Smooth muscle cell (in vitro differentiated cells): ENCODE measurements around the gene EEF1A2. TPM values are rescaled to one million over a fixed set of nuclear protein-coding genes. Genes with fewer than 3 reads are reported as not detected.
A peak's percentile ranks its signal among the peaks of the same experiment; 100 is the strongest.

Experiments used
- DNase-seq: peaks from one replicate; lab custom pipeline; 2025; ENCODE audit not compliant: unreplicated experiment; lab: John Stamatoyannopoulos, UW
- H2AFZ ChIP-seq: fragments of 200-600 bp; sonication (generic); 2 replicates; pipeline ENCODE4 v1.6.0; 2016; ENCODE audit warnings: antibody characterized with exemption, low read depth, mild to moderate bottlenecking
- H3F3A ChIP-seq: fragments of 200-600 bp; sonication (generic); 2 replicates; pipeline ENCODE4 v1.6.0; 2017; ENCODE audit warnings: antibody characterized with exemption, low read depth
- H3K27ac ChIP-seq: fragments of 200-600 bp; sonication (generic); 2 replicates; pipeline ENCODE4 v1.5.1; 2016; ENCODE audit warnings: low read depth, mild to moderate bottlenecking
- H3K27me3 ChIP-seq: fragments of 200-600 bp; sonication (generic); 2 replicates; pipeline ENCODE4 v1.6.1; 2016; ENCODE audit warnings: low read depth, mild to moderate bottlenecking
- H3K36me3 ChIP-seq: fragments of 200-600 bp; sonication (generic); 2 replicates; pipeline ENCODE4 v1.5.1; 2016; ENCODE audit warnings: low read depth
- H3K4me1 ChIP-seq: fragments of 200-600 bp; sonication (generic); 2 replicates; pipeline ENCODE4 v1.5.1; 2016; ENCODE audit warnings: low read depth
- H3K4me2 ChIP-seq: fragments of 200-600 bp; sonication (generic); 2 replicates; pipeline ENCODE4 v1.6.0; 2016; ENCODE audit warnings: mild to moderate bottlenecking
- H3K4me3 ChIP-seq: fragments of 200-600 bp; sonication (generic); 2 replicates; pipeline ENCODE4 v1.5.1; 2016; ENCODE audit warnings: mild to moderate bottlenecking
- H3K79me2 ChIP-seq: fragments of 200-600 bp; sonication (generic); 2 replicates; pipeline ENCODE4 v1.6.0; 2016; ENCODE audit warnings: low read depth, mild to moderate bottlenecking
- H3K9ac ChIP-seq: fragments of 200-600 bp; sonication (generic); 2 replicates; pipeline ENCODE4 v1.6.0; 2016; ENCODE audit warnings: low read depth
- H3K9me3 ChIP-seq: fragments of 200-600 bp; sonication (generic); replicated peaks from 2 replicates; pipeline ENCODE4 v1.5.1; 2016; ENCODE audit warnings: low read depth
- H4K20me1 ChIP-seq: fragments of 200-600 bp; sonication (generic); 2 replicates; pipeline ENCODE4 v1.6.0; 2016; ENCODE audit warnings: low read depth
- WGBS: methylation state at CpG from one replicate; pipeline ENCODE4 v1.1.7; 2016; ENCODE audit warnings: low lambda C conversion rate; 5-methylcytosine and 5-hydroxymethylcytosine counted together
- polyA plus RNA-seq: library from polyadenylated mRNA; unstranded; fragments of >200 nt; fragmentation: Nextera tagmentation; extraction: Ambion mirVana; gene quantifications from 2 replicates; pipeline ENCODE4 v1.2.1, GENCODE V29; 2016
- total RNA-seq: library from RNA; depleted of rRNA; stranded (reverse); fragments of >200 nt; gene quantifications from 2 replicates; pipeline ENCODE4 v1.2.3, GENCODE V29; 2014
- TF ChIP-seq, protein P1 (sequence below): fragments of 200-600 bp; sonication (generic); IDR thresholded peaks from 2 replicates; pipeline ENCODE4 v1.5.1; 2017; ENCODE audit warnings: borderline replicate concordance, mild to moderate bottlenecking, antibody characterized with exemption; ENCODE audit not compliant: insufficient read depth, poor library complexity, severe bottlenecking

The EEF1A2 gene
- 1.8 and 5.1 TPM in 2 replicates for total RNA-seq
- 2.1 and 7.7 TPM in 2 replicates for polyA plus RNA-seq

DNA sequence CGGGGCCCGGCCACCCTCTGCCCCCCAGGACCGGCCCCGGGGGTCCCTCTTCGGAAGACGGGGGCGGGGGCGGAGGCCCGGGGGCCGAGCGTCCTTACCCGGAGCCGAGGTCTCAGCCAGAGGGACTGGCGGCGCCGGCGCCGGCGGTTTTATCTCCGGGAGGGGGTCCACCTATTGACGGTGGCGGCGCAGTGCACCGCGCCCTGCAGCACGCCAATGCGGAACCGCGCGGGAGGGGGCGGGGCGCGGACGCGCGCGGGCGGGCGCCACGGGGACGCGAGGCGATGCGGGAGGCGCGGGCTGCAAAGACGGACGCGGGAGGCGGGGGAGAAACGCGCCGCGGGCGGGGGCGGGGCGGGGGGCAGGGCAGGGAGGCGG lies at the start of gene EEF1A2:
Gene EEF1A2, minus strand, starts transcription at position 124 of the 378 bp plus-strand sequence. CDS start 1,320 bp downstream, outside the sequence.
- Histone ChIP-seq H3K9ac (no peak within 1 kb of the TSS), H3K4me1 (peaks cover 3% of the 10 kb centered on the region), H3K27me3 (peaks cover 25% of the 10 kb centered on the region), H4K20me1 (no peaks in the 10 kb centered on the region), H3F3A (no peaks in the 10 kb centered on the region), H2AFZ (no peak within 1 kb of the TSS), H3K4me3 (peak within 1 kb of the TSS; percentile 42), H3K36me3 (no peaks in the 10 kb centered on the region), H3K4me2 (peak within 1 kb of the TSS; percentile 85), H3K27ac (no peak within 1 kb of the TSS), H3K9me3 (no peaks in the 10 kb centered on the region), H3K79me2 (no peaks in the 10 kb centered on the region)
- TF ChIP-seq, protein P1, sequence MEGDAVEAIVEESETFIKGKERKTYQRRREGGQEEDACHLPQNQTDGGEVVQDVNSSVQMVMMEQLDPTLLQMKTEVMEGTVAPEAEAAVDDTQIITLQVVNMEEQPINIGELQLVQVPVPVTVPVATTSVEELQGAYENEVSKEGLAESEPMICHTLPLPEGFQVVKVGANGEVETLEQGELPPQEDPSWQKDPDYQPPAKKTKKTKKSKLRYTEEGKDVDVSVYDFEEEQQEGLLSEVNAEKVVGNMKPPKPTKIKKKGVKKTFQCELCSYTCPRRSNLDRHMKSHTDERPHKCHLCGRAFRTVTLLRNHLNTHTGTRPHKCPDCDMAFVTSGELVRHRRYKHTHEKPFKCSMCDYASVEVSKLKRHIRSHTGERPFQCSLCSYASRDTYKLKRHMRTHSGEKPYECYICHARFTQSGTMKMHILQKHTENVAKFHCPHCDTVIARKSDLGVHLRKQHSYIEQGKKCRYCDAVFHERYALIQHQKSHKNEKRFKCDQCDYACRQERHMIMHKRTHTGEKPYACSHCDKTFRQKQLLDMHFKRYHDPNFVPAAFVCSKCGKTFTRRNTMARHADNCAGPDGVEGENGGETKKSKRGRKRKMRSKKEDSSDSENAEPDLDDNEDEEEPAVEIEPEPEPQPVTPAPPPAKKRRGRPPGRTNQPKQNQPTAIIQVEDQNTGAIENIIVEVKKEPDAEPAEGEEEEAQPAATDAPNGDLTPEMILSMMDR = peak; percentile 6
- 0% methylated on average over 15 of the region's 58 CpGs for WGBS
- no peak for DNase-seq

DNA sequence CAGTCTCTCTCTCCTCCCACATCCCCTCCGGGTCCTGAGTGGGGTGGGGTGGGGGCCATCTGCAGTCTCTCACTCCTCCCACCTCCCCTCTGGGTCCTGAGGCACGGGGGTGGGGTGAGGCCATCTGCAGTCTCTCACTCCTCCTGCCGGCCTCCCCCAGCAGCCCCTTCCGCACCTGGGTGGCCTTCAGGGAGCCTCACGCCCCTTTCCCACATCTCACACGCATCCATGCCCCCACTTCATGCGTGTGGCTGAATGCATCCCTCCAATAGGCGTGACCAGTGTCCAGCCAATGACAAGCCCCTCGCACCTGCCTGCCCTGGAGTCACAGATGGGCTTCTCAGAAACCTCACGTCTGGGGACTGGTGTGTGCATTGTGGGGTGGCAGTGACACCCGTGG lies 49.7 kb upstream of the EEF1A2 start:
- no peak overlapping the region for H3K9ac ChIP-seq
- TF ChIP-seq, protein P1 = no peak
- H3K4me2 ChIP-seq = no peak overlapping the region
- WGBS = 78% methylated on average over 9 of the region's 11 CpGs
- H3K9me3 ChIP-seq = no peaks in the 10 kb centered on the region
- no peaks in the 10 kb centered on the region for H3K79me2 ChIP-seq
- no peaks in the 10 kb centered on the region for H3K4me1 ChIP-seq
- no peaks in the 10 kb centered on the region for H3K36me3 ChIP-seq
- peaks cover 9% of the 10 kb centered on the region for H3F3A ChIP-seq
- no peaks in the 10 kb centered on the region for H4K20me1 ChIP-seq
- no peak for DNase-seq
- no peak overlapping the region for H3K4me3 ChIP-seq
- H3K27ac ChIP-seq = no peak overlapping the region
- H2AFZ ChIP-seq = no peak overlapping the region
- H3K27me3 ChIP-seq = no peaks in the 10 kb centered on the region

DNA sequence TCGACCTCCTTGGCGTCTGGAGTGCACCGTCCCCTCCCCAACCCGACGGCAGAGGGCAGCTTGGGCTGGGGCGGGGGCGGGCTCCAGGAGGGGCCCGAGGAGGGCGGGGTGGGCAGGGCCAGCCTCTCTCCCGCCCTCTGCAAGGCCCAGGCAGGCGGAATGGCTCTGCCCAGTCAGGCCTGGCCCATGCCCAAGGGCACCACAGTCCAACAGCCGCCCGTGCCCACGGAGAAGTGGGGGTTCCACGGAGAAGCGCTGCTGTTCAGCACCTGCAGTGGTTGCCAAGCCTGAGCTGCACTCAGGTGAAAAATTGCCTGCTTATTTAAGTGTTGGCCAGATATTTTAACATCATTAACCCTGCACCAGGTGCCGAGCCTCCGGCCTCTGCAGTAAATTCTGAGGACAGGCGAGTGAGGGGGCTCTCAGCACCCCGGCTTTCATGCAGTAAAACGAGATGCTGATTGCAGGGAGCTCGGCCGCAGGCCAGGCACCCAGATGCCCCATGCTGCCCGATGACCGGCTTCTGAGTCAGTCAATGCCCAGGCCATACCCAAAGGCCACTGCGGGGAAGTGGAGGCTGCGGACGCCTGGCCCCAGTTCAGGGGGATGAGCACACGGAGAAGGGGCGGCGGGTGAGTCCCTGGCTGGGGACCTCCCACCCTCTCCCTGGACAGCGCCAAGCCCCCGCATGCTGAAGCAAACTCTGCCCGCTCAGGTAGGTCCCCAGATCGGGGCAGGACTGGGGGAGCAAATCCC lies 49.0 kb upstream of the EEF1A2 start, which contains the start of gene SRMS:
Gene SRMS, minus strand, starts transcription at position 25 of the 756 bp plus-strand sequence. CDS start 286 bp downstream, outside the sequence.
- 69% methylated on average over 28 of the region's 35 CpGs for WGBS
- Histone ChIP-seq H2AFZ (no peak within 1 kb of the TSS), H3K79me2 (no peaks in the 10 kb centered on the region), H3K27ac (no peak within 1 kb of the TSS), H3K4me1 (no peaks in the 10 kb centered on the region), H4K20me1 (no peaks in the 10 kb centered on the region), H3K27me3 (no peaks in the 10 kb centered on the region), H3K36me3 (no peaks in the 10 kb centered on the region), H3F3A (peaks cover 7% of the 10 kb centered on the region), H3K4me3 (no peak within 1 kb of the TSS), H3K9me3 (no peaks in the 10 kb centered on the region), H3K9ac (no peak within 1 kb of the TSS), H3K4me2 (no peak within 1 kb of the TSS)
- TF ChIP-seq, protein P1 = no peak
- DNase-seq = no peak
